Mammary epithelial cell (primary cell): ENCODE measurements around the gene PMF1.

ENCODE experiments used
- CTCF ChIP-seq, 2 donors: IDR thresholded peaks in 1 of 2; conservative IDR thresholded peaks in 1 of 2; 2 replicates each; pipeline ENCODE4 v1.5.1; 2011 to 2012; ENCODE audit warnings: inconsistent platforms in 2 of 2, low read length in 2 of 2, mild to moderate bottlenecking in 2 of 2, control low read depth in 1 of 2, low read depth in 1 of 2; ENCODE audit not compliant: insufficient read depth in 1 of 2; ENCODE audit errors: extremely low read depth in 1 of 2
- EZH2 ChIP-seq: IDR thresholded peaks from 2 replicates; pipeline ENCODE4 v1.6.1; 2012; ENCODE audit warnings: low read length, inconsistent platforms, borderline replicate concordance

GRCh38 chr1:156200044-156200443 is 12.8 kb upstream of the PMF1 start:
- TF ChIP-seq CTCF (conservative IDR thresholded peaks at IDR 0.05 in 1 of 2, IDR thresholded peaks at IDR 0.05 in 1 of 2; ENCODE audit: extremely low read depth in 1 of 2, insufficient read depth in 1 of 2, low read depth in 1 of 2, low read length in 2 of 2) (no peak), EZH2 (no peak)
